NCI-H128 (cell line): ENCODE measurements around the gene WAC.
"Not testable (repeated sequence)": the region's sequence is repeated elsewhere in the genome, so short reads cannot be mapped to it uniquely, and the experiment has no call there.

Source experiments
- DNase-seq: peaks from one replicate; lab custom pipeline; 2025; ENCODE audit not compliant: unreplicated experiment; lab: John Stamatoyannopoulos, UW

WAC gene

GRCh38 chr10:28566458-28567015, 33.6 kb downstream of the WAC start:
- DNase-seq = no peak

DNA sequence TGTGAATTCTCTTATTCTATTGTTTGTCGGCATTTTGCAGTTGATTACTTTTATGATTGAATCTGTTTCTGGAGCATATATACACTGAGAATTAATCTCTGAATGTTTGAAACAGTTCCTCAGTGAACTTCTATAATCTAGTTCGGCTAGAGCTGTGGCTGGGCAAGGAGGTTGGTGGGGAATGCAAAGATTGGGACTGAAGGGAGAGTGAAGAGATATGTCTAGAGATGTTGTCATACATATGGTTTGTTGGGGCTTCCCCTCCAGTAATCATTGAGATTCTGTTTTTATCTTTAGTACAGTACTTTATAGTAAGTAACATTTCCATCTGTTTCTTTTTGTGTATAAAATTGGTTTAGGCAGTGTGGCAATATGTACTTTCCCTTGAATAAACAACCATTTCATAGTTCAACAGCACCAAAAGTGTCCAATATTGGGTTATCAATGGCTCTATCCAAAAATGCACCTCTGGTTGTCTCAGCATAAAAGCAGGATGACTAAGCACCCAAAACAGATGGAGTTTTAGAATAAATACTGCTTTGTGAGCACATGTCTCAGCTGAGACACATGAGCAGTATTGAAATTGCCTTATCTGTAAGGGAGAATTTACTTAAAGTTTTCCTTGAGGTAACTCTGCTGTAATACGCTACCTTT, 36.7 kb downstream of the WAC start:
- no peak for DNase-seq

DNA sequence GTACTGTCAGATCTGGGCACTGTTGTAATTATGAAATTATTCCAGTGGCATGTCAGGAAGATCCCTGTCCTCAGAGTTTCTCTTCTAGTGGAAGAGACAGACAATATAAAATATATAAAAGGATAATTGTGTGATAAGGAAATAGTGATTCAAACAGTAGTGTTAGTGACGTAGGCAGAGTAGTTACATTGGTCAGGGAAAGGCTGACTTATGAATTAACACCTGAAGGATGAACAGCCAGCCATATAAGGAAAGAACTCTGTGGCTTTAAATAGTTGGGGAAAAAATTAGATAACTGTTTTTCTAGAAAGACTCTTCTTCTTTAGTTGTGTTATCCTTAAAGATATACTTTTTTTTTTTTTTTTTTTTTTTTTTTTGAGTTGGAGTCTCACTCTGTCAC, 37.7 kb downstream of the WAC start:
- DNase-seq = no peak

- DNase-seq = no peak
Measured at GRCh38 chr10:28571265-28571664, 38.3 kb downstream of the WAC start.

- not testable (repeated sequence) for DNase-seq
Measured at GRCh38 chr10:28574214-28574613, 41.3 kb downstream of the WAC start.

DNA sequence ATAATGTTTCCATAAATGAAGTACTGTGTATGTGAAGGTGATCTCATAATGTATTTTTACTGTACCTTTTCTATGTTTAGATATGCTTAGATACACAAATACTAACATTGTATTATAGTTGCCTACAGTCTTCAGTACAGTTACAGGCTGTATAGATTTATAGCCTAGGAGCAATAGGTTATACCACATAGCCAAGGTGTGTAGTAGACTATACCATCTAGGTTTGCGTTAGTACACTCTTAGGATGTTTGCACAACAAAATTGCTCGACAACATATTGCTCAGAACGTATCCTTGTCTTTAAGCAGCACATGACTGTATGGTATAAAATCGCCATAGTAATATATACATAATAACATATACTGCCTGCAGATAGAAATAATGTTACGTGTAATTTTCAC, 42.9 kb downstream of the WAC start:
- no peak for DNase-seq

DNA sequence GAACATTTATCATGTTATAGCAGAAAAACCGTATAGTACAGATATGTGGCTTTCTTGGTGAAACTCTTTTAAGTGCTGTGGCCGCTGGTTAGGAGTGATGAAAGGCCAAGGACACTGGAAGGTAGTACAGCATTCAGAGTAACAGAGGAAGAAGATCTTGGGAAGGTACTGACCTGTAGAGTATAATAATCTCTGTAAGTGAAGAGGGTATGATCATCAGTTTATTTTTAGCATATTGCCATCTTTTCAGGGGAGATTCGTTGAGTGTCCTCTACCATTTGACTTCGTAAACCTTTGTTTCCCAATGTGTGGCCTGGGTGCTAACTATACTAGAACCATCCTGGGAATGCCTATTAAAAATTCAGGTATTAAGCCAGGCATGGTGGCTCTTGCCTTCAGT, 44.6 kb downstream of the WAC start:
- no peak for DNase-seq

DNA sequence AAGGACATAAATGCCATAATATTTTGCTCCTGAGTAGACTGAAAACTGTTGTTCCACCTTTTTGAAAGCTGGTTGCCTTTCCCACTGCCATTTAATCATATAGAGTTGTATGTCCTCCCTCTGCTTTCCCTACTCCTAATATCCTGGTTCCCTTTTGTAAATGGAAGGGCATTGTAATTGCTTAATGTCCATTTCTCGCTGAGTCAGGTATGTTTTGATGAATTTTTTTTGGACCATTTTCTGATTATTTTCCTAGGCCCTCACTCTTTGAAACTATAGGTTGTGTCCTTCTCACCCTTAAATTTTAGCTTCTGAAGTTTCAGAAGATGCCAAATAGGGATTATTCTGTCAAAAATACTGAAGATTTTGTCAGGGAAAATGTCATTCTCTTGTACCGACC, 45.5 kb downstream of the WAC start:
- DNase-seq = no peak

GRCh38 chr10:28580825-28581224, 47.9 kb downstream of the WAC start:
- no peak for DNase-seq

GRCh38 chr10:28581916-28582315, 49.0 kb downstream of the WAC start:
- DNase-seq = no peak

DNA sequence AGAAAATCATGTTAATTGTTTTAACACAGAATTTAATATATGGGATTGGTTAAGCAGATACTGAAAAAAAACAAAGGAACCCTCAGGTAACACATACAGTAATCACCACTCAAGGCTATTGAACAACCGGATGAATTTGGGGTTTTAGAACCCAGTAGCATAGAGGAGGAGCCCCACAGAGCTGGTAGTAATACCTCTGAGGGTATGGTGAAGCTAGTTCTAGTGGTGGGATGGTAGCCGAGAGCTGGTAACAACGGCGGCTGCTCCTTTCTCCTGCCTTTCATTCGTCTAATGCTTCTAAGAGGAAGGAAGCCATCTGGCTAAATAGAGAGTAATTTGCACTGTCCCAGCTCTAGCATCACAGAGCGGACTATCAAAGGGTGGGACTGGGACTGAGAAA, 52.2 kb downstream of the WAC start:
- no peak for DNase-seq

DNA sequence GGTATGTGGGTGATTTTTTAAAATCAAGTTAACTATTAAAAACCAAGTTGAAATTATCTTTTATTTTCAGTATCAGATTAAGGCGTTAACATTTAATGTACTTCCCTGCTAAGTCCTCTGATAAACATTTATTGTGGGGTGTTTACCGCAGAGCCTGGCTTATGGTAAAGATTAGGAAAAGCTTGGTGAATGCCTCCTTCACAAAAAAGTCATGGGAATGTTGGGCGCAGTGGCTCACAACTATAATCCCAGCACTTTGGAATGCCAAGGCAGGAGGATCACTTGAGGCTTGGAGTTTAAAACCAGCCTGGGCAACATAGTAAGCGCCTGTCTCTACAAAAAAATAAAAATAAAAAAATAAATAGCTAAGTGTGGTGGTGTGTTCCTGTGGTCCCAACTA, 53.3 kb downstream of the WAC start:
- no peak for DNase-seq

GRCh38 chr10:28587270-28587969, 54.5 kb downstream of the WAC start:
- DNase-seq = no peak

DNA sequence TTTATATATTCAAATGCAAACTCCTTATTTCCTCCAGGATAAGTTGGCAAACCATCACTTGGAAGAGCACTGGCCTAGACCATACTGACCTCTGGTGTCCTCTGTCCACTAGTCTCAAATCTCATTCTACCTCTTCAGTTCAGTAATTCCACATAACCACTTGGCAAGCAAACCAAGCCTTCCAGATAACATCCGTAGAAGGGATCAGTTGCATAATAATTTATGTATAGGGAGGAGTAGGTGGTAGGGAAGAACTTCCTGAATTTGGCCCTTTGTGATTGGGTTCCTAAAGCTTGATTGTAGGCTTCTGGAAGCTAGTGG, 55.0 kb downstream of the WAC start:
- no peak for DNase-seq

DNA sequence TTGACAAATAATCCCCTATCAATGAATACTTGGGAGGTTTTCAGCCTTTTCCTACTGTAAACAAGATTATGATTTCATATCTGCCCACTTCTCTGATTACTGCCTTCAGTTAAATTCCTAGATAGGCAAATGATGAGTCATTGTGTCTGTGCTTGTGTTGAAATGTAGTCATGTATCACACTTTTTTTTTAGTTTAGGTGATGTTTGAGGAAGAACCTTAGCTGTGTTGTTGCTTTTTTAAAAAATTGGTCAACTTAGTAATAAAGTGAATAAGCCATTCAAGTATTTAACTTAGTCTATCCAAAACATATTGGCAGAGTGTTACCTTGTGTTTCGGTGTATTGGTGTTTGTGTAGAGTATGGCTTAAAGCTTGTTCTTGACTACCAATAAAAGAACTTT, 60.0 kb downstream of the WAC start:
- DNase-seq = no peak

DNA sequence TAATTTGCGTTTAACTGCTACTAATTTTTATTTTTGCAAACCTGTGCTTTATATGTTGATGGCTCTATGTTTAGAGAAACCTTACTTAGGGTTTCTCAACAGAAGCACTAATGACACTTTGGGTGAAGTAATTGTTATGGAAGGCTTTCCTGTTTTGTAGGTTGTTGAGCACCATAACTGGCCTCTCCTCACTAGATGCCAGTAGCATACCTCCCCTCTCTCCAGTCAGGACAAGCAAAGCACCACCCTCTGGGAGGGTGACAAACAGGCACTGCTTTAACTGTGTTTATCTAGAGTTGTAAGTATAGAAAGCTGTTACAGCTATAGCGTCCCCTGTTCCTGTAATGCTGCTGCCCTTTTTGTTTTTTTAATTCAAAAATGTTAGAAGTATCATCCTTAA, 60.9 kb downstream of the WAC start:
- no peak for DNase-seq

GRCh38 chr10:28594406-28594805, 61.5 kb downstream of the WAC start:
- DNase-seq = no peak

DNA sequence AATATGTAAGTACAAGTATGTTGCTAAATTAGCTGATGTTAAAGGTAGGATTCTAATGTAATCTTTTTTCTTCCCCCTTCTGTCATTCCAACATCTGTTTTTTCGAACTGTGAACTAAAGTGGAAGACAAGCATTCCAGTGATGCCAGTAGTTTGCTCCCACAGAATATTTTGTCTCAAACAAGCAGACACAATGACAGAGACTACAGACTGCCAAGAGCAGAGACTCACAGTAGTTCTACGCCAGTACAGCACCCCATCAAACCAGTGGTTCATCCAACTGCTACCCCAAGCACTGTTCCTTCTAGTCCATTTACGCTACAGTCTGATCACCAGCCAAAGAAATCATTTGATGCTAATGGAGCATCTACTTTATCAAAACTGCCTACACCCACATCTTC, 62.7 kb downstream of the WAC start:
- DNase-seq = no peak

- no peak for DNase-seq
Measured at GRCh38 chr10:28600056-28600455, 67.1 kb downstream of the WAC start.

- DNase-seq = no peak
Measured at GRCh38 chr10:28601012-28601411, 68.1 kb downstream of the WAC start.

- DNase-seq = no peak
Measured at GRCh38 chr10:28604567-28605536, 71.9 kb downstream of the WAC start.

GRCh38 chr10:28606568-28606967, 73.7 kb downstream of the WAC start:
- no peak for DNase-seq
